Measurements from ENCODE around the gene AMELX.

- TF ChIP-seq POLR2A (IDR thresholded peaks at IDR 0.05; ENCODE audit: low read depth, low read length) (no peak), POLR2AphosphoS5 (IDR thresholded peaks at IDR 0.05; ENCODE audit: low read depth, low read length) (no peak)
Measured at GRCh38 chrX:11304829-11305228, 11.6 kb downstream of the AMELX start.
